ENCODE measurements around the gene SLC39A1.

GRCh38 chr1:153940756-153941155 lies 22.6 kb downstream of the SLC39A1 start:
- TF ChIP-seq EZH2 (IDR thresholded peaks at IDR 0.05) = no peak
- no peak for TF ChIP-seq POLR2AphosphoS5 (IDR thresholded peaks at IDR 0.05; ENCODE audit: borderline replicate concordance, low read depth, low read length)

Data from SK-N-MC (cell line).